ENCODE results near the gene ZFP90.

DNA sequence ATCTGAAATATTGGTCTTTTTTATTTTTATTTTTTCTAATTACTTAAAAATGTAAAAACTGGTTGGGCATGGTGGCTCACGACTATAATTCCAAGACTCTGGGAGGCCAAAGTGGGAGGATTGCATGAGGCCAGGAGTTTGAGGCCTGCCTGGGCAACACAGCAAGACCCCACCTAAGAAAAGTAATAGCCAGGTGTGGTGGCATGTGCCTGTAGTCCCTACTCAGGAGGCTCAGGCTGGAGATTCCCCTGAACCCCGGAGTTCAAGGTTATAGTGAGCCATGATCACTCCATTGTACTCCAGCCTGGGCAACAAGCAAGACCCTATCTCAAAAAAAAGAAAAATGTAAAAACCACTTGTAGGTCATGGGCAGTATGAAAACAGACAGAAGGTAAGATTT lies 69.2 kb downstream of the ZFP90 start:
- TF ChIP-seq, protein P1, sequence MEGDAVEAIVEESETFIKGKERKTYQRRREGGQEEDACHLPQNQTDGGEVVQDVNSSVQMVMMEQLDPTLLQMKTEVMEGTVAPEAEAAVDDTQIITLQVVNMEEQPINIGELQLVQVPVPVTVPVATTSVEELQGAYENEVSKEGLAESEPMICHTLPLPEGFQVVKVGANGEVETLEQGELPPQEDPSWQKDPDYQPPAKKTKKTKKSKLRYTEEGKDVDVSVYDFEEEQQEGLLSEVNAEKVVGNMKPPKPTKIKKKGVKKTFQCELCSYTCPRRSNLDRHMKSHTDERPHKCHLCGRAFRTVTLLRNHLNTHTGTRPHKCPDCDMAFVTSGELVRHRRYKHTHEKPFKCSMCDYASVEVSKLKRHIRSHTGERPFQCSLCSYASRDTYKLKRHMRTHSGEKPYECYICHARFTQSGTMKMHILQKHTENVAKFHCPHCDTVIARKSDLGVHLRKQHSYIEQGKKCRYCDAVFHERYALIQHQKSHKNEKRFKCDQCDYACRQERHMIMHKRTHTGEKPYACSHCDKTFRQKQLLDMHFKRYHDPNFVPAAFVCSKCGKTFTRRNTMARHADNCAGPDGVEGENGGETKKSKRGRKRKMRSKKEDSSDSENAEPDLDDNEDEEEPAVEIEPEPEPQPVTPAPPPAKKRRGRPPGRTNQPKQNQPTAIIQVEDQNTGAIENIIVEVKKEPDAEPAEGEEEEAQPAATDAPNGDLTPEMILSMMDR (IDR thresholded peaks at IDR 0.05; ENCODE audit: low read depth, low read length), result no peak
- TF ChIP-seq EZH2phosphoT487 (IDR thresholded peaks at IDR 0.05; ENCODE audit: low read depth), result no peak
